GM12878 (cell line): ENCODE results near the gene PTPRJ. TPM values are rescaled to one million over a fixed set of nuclear protein-coding genes. Genes with fewer than 3 reads are reported as not detected.
A peak's percentile ranks its signal among the peaks of the same experiment; 100 is the strongest.

Experiments
- BCL11A ChIP-seq: IDR thresholded peaks from 2 replicates; pipeline ENCODE4 v1.6.1; 2011; ENCODE audit warnings: low read depth, low read length
- CBX3 ChIP-seq: fragments of 200-600 bp; sonication (generic); IDR thresholded peaks from 2 replicates; pipeline ENCODE4 v1.6.1; 2016; ENCODE audit warnings: low read depth, borderline replicate concordance
- ESRRA ChIP-seq: IDR thresholded peaks from 2 replicates; pipeline ENCODE4 v1.6.1; 2012; ENCODE audit warnings: mild to moderate bottlenecking, low read length, improper control_type of control experiment
- ETV6 ChIP-seq, 2 experiments: fragments of 450-650 bp in 1 of 2; IDR thresholded peaks in 1 of 2; conservative IDR thresholded peaks in 1 of 2; 2 replicates each; pipeline ENCODE4 v1.6.1; 2014; ENCODE audit warnings: antibody characterized with exemption in 1 of 2, borderline replicate concordance in 1 of 2, low read depth in 1 of 2, mild to moderate bottlenecking in 1 of 2, moderate library complexity in 1 of 2
- IKZF1 ChIP-seq: fragments of 450-650 bp; conservative IDR thresholded peaks from 2 replicates; pipeline ENCODE4 v1.6.1; 2017; ENCODE audit warnings: antibody characterized with exemption, mild to moderate bottlenecking
- NBN ChIP-seq: fragments of 450-650 bp; IDR thresholded peaks from 2 replicates; pipeline ENCODE4 v1.6.1; 2016
- NFYA ChIP-seq: IDR thresholded peaks from 2 replicates; pipeline ENCODE4 v1.6.1; 2011; ENCODE audit warnings: low read depth, mild to moderate bottlenecking, low read length, improper control_type of control experiment, borderline replicate concordance
- NR2F1 ChIP-seq: fragments of 450-650 bp; conservative IDR thresholded peaks from 2 replicates; pipeline ENCODE4 v1.6.1; 2017; ENCODE audit warnings: mild to moderate bottlenecking
- RCOR1 ChIP-seq: conservative IDR thresholded peaks from 2 replicates; pipeline ENCODE4 v1.6.1; 2012; ENCODE audit warnings: low read depth, low read length, improper control_type of control experiment
- SIN3A ChIP-seq: IDR thresholded peaks from 2 replicates; pipeline ENCODE4 v1.6.1; 2012; ENCODE audit warnings: low read depth, low read length, improper control_type of control experiment
- polyA plus RNA-seq, 11 experiments: library from polyadenylated mRNA; depleted of rRNA in 4 of 11; unstranded in 6 of 11; stranded (reverse) in 5 of 11; fragments of >200 nt; fragmentation: Nextera tagmentation in 4 of 11; fragmentation: Illumina TruSeq in 1 of 11; extraction: Ambion mirVana in 4 of 11; extraction: Trizol in 1 of 11; gene quantifications; 1 replicate in 1 of 11; 2 replicates in 10 of 11; pipeline versions ENCODE4 v1.2.1 to v1.2.3, GENCODE V29; 2011 to 2016; ENCODE audit warnings: inconsistent platforms in 2 of 11, missing spikeins in 2 of 11, low read depth in 1 of 11
- total RNA-seq, 4 experiments: library from RNA; depleted of rRNA in 3 of 4; stranded (reverse); fragments of >200 nt in 3 of 4; fragmentation: Illumina TruSeq in 1 of 4; extraction: Trizol in 1 of 4; gene quantifications; 2 replicates each; pipeline versions ENCODE4 v1.2.1 to v1.2.3, GENCODE V29; 2013 to 2021
- TF ChIP-seq, protein P1 (sequence below): IDR thresholded peaks from 2 replicates; pipeline ENCODE4 v1.6.1; 2012; ENCODE audit warnings: mild to moderate bottlenecking, low read depth, low read length
- TF ChIP-seq, protein P2 (sequence below): fragments of 450-650 bp; IDR thresholded peaks from 2 replicates; pipeline ENCODE4 v1.6.1; 2017; ENCODE audit warnings: mild to moderate bottlenecking

Gene PTPRJ
- total and polyA plus RNA-seq, 10 of the 15 experiments (the other 5 are each of a cell fraction or from before 2014, with no cell fraction given), result 0.22 to 22.4 (median 7.4) TPM

DNA sequence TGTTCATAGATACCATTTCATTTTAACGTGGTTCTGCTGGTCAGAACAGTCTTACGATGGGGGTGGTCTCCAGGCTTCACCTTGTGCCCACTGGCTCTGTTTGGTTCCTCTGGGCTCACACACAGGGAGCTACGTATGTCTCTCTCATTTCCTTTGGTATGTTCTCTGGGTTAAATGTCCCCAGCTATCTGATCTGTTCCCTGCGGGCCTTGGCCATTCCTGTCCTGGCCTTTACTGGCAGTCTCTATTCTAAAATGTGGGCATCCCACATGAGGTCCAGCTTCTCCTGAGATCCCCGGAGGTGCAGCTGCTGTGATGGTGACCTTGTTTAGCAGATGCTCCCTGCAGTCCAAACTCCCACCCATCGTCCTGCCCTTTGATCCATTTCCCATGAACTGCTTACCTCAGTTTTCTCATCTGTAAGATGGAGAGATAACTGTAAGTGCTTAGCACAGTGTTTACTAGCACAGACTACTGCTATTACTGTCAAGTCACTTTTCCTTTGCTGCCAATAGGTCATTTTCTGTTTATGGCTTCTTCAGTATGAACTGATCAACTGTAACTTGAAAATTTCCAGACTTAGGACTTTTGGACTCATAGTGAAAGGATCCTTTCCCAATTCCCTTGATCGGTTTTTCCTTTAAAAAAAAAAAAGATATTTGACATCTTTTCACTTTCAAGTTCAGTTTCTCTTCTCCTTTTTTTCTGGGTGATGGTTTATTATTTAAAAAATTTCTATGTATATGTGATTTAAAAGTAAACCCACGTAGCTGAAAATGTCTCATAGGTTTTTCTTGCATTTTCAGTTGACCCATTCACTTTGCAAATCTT is 92.9 kb downstream of the PTPRJ start (continued):
- no peak for TF ChIP-seq ESRRA
- TF ChIP-seq, protein P1, sequence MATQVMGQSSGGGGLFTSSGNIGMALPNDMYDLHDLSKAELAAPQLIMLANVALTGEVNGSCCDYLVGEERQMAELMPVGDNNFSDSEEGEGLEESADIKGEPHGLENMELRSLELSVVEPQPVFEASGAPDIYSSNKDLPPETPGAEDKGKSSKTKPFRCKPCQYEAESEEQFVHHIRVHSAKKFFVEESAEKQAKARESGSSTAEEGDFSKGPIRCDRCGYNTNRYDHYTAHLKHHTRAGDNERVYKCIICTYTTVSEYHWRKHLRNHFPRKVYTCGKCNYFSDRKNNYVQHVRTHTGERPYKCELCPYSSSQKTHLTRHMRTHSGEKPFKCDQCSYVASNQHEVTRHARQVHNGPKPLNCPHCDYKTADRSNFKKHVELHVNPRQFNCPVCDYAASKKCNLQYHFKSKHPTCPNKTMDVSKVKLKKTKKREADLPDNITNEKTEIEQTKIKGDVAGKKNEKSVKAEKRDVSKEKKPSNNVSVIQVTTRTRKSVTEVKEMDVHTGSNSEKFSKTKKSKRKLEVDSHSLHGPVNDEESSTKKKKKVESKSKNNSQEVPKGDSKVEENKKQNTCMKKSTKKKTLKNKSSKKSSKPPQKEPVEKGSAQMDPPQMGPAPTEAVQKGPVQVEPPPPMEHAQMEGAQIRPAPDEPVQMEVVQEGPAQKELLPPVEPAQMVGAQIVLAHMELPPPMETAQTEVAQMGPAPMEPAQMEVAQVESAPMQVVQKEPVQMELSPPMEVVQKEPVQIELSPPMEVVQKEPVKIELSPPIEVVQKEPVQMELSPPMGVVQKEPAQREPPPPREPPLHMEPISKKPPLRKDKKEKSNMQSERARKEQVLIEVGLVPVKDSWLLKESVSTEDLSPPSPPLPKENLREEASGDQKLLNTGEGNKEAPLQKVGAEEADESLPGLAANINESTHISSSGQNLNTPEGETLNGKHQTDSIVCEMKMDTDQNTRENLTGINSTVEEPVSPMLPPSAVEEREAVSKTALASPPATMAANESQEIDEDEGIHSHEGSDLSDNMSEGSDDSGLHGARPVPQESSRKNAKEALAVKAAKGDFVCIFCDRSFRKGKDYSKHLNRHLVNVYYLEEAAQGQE, result no peak
- no peak for TF ChIP-seq ETV6 (conservative IDR thresholded peaks at IDR 0.05 in 1 of 2, IDR thresholded peaks at IDR 0.05 in 1 of 2; ENCODE audit: borderline replicate concordance in 1 of 2, low read depth in 1 of 2)
- TF ChIP-seq NFYA, result no peak
- TF ChIP-seq NBN, result no peak
- TF ChIP-seq SIN3A, result no peak
- no peak for TF ChIP-seq RCOR1
- no peak for TF ChIP-seq BCL11A
- TF ChIP-seq IKZF1, result peak; percentile 43
- TF ChIP-seq NR2F1, result no peak
- TF ChIP-seq, protein P2, sequence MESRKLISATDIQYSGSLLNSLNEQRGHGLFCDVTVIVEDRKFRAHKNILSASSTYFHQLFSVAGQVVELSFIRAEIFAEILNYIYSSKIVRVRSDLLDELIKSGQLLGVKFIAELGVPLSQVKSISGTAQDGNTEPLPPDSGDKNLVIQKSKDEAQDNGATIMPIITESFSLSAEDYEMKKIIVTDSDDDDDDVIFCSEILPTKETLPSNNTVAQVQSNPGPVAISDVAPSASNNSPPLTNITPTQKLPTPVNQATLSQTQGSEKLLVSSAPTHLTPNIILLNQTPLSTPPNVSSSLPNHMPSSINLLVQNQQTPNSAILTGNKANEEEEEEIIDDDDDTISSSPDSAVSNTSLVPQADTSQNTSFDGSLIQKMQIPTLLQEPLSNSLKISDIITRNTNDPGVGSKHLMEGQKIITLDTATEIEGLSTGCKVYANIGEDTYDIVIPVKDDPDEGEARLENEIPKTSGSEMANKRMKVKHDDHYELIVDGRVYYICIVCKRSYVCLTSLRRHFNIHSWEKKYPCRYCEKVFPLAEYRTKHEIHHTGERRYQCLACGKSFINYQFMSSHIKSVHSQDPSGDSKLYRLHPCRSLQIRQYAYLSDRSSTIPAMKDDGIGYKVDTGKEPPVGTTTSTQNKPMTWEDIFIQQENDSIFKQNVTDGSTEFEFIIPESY, result no peak
- TF ChIP-seq CBX3, result no peak
